GDM1 (cell line): ENCODE data around the gene MAP2K3.

ENCODE experiments used
- DNase-seq: peaks from one replicate; lab custom pipeline; 2025; lab: John Stamatoyannopoulos, UW

The MAP2K3 gene

DNA sequence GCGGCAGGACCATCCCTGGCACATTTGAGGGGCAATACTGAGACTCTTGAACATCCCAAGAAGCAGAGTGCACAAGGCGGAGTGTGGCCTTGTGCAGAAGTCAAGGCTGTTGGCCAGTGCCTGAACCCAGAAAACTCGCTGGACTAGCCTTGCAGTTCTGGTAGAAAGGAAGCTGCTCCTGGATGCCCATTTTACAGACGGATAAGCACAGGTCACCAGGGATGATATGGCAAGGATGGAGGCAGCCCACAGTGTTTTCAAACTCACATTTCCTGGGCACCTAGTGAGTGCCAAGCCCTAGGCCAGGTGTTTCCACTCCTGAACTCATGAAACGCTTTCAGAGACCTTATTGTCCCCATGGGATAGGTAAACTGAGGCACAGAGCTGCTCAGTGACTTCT is 1.7 kb upstream of the MAP2K3 start:
- DNase-seq: no peak

- no peak for DNase-seq
These were observed 811 bp upstream of the MAP2K3 start for GRCh38 chr17:21283482-21284318.

DNA sequence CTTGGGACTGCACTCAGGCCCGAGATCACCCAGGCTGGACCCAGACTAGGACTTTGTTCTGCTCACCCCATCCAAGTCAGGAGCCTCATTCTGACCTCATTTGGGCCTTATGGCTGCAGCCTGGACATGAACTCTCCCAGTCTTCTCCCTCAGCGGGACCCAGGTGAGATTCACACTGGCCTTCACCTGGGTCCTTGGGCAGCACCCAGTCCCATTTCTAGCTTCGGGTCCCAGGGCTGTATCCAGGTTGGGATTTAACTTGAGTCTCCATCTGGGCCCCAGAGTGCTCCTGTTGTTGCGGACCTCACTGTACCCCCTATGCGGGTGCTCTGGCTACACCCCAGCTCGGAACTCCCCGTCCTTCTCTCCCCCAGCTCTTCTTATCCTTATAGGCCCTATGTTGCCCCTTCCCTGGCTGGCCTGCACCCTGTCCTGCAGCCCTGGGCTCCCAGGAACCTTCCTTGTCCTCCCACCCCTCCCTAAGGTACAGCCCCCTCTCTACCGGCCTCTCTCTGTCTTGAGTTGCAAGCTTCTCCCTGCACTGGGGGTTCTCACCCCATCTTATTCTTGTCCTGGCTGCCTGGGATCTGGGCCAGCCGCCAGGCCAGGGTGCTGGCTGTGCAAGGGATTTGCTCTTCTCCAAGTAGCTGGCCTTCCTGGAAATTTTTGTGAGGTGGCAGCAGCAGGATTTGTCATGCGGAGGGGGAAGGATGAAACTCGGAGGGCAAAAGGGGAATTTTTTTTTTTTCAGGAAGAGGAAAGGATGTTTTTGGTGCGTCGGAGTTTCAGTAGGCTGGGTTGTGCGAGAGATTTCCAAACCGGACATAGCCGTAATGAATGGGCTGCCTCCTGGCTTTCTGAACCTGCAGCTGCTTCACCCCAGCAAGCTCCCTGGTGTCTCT is 904 bp downstream of the MAP2K3 start:
- DNase-seq: no peak

DNA sequence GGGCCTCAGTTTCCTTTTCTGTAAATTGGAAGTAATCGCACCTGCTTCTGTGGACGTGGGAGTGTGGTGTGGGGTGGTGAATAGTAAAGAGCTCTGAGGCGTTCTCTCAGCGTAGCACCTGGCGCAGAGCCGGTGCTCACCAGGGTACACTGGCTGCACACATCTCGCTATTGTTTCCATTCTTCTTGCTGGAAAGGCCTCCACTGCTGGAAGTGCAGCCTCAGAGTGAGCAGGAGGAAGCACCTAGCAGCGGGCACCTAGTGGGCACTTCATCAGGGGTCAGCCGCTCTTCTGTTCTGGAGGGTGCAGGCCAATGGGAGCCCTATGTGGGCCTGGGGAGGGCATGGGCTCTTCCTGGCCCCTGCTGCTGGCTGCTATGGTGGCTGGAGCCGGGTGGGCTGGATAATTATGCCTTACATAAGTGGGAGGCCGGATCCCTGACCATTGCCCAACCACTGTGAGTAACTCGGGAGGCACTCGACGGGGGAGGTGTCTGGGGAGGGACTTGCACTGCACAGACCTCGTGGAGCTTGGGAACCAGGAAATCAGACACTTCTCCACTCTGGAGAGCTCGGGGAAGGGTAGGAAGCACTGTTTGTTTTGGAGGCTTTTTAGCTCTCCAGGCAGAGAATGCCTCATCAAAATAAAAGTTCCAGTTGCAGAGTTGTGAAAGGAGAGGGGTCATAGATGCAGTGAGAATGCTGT is 1.7 kb downstream of the MAP2K3 start:
- DNase-seq: no peak

DNA sequence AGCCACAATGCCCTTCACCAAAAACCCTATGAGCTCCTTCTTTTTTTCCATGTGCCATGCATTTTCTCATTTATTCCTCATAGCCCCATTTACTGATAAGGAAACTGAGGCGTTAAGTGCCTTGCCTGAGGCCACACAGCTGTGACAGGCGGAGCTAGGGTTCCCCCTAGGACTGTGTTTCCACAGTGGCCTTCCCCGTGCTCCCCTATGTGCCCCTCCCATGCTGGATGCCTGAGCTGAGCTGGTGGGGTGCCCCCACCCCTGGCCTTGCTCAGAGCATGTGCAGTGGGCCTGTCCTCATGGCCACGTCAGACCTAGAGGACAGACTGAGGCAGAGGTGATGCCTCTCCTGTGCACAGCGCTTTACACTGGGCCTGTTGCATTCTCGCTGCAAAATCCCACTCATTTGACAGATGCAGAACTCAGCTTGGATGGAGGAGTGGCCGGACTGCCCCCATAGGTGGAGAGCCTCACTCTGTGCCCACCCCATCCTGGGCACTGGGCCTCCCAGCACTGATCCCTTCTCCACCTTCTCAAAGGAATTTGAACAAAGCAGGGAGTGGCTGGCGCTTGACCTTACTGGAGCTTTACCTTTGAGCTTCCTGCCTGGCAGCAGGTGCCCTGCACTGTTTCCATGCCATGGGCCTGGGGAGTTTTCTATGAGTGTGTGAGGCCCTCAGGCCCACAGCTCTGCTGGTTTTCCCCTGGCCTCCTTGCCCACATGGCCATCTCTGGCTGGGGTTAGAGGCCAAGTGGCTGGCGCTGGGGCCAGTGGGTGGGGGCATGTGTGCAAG is 2.6 kb downstream of the MAP2K3 start:
- DNase-seq: no peak

- peak; percentile 86 for DNase-seq
These were observed 3.4 kb downstream of the MAP2K3 start for GRCh38 chr17:21287703-21288449.

DNA sequence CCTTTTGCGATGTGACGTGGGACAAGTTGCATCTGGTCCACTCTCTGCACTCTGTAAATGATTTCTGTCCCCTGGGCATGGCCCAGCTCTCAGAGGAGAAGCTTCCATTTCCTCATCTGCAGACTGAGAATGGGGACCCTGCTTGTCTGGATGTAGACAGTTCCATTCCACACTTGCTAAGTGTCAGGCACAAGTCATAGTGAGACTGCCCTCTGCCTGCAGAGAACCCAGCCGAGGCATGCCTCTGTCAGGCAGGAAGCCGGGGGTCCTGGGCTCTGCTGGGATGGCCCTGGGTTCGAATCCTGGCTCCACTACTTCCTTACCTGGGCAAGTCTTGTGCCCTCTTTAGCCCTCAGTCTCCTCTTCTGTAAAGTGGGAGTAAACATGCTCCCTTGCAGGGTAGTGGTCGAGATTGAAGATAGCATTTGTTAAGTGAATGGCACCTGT is 4.1 kb downstream of the MAP2K3 start:
- DNase-seq: no peak

DNA sequence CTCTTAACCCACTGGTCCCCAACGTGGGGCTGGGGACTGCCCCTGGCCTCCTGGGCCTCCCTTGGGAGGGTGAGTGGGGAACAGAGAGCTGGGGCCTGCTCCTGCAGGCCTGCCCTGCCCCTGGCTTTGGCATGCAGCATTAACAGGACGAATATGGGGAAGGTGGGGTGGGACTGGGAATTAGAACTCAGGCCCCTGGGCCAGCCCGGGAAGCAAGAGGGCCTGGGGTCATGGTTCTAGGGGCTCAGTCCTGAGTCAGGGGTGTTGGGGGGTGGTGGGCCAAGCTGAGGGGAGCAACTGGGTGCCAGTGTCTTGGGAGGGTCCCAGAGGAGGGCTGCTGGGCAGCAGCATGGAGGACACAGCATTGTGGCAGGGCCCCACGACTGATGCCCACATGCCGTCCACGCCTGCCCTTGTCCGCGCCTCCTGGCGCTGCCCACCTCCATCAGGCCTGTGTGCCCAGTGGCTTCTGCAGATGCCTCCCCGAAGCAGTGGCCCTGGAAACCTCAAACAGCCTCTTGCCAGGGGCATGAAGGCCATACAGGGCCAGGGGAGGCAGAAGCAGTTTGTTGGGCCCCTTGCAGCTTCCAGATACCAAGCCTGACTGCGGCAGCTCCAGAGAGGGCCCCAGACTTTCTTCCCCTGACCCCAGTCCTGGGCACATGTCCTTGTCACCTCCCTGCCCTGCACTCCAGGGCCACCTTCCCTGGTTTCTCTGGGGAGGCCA is 4.8 kb downstream of the MAP2K3 start:
- no peak for DNase-seq

GRCh38 chr17:21289902-21290571 is 5.5 kb downstream of the MAP2K3 start:
- no peak for DNase-seq

DNA sequence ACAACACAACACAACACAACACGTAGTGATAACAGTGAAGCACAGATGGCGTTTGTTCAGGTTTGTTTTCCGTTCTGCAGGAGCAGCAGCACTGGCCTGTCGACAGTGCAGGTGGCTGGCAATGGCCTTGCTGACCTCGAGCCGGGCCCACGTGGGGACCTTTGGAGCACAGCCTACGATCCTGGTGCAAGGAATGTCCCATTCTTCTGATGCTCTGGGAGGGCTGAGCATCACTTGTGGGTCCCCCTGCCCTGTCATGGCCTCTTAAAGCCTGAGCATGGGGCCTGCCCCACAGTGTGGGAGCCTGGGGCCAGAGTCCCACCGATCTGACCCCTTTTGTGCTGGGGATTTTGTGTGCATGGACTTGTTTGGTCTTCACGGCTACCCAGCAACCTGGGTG is 6.8 kb downstream of the MAP2K3 start:
- DNase-seq: no peak

DNA sequence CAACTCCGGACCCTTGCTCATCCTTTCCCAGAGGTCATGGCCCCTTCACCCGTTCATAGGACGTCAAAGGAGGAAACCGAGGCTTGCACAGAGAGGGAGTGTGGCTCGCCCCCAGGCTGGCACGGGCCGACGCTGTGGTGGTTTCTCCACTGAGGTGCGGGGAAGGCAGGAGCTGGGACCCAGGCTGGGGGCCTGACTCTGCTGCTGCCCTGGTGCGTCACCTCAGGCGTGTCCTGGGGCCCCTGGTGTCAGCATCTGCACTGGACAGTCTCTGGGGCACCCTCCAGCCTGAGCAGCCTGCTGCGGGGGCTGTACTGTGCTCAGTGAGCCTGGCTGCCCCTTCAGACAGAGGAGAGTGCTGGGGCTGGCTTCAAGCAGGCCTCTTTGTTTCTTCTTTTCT is 7.4 kb downstream of the MAP2K3 start:
- DNase-seq: no peak

GRCh38 chr17:21292867-21293830 is 8.6 kb downstream of the MAP2K3 start:
- no peak for DNase-seq

GRCh38 chr17:21293831-21294210 is 9.3 kb downstream of the MAP2K3 start:
- no peak for DNase-seq

- DNase-seq: no peak
These were observed 10.0 kb downstream of the MAP2K3 start for GRCh38 chr17:21294321-21295035.

DNA sequence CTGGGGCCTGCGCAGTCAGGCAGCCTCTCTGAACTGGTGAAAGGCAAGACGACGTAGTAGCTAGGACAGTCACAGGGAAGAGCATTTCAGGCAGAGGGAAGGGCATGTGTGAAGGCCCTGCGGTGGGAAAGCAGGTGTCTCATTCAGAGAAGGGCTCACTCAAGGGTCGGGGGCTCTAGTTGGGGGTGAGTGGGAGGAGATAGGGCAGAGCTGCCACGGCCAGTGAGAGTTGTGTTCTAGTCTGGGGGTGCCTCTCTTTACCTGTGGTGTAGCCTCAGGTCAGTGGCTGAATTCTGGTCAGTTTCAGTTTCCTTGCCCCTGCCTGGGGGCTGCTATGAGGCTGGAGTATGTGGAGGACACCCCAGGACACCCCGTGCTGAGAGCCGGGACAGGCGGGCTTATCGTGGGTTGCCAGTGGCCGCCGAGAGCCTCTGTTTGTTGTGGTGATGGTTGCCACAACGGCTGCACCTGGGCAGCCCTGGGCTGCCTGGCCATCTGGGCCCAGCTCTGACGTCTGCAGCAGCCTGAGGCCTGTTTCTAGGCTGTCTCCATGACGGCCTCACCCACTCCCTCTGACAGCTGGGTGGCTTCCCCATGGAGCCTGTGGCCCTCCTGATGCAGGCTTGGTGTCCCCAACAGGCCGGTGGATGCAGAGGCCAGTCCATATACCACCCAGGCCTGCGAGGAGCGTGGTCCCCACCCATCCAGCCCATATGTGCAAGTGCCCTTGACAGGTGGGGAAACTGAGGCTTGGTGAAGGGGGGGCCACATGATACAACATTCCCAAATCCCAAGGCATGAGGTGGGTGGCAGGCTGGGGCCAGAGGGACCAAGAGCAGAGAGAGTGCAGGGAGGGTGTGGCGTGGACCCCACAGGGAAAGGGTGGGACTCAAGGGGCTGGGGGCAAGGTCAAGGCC is 10.8 kb downstream of the MAP2K3 start:
- no peak for DNase-seq
